Ureter (tissue), 1 donor: ENCODE results near the gene HMGCS2. TPM values are rescaled to one million over a fixed set of nuclear protein-coding genes. Genes with fewer than 3 reads are reported as not detected.

ENCODE experiments used
- DNase-seq: peaks from one replicate; pipeline ENCODE4 v3.0.0-alpha.2; 2020; ENCODE audit warnings: low spot score
- total RNA-seq: library from RNA; stranded (reverse); gene quantifications from one replicate; pipeline ENCODE4 v1.2.4, GENCODE V29; 2023
- donor health status: DM: yes; HTN: yes; CAD: no.

HMGCS2 gene
- total RNA-seq, 1 donor from 2014 or later: 305 TPM

DNA sequence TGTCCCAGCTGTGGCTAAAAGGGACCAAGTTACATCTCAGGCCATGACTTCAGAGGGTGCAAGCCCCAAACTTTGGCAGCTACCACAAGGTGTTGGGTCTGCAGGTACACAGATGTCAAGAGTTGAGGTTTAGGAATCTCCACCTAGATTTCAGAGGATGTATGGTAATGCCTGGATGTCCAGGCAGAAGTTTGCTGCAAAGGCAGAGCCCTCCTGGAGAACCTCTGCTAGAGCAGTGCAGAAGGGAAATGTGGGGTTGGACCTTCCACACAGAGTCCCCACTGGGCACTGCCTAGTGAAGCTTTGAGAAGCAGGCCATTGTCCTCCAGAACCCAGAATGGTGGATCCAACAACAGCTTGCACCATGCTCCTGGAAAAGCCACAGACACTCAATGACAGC, 67.0 kb downstream of the HMGCS2 start:
- no peak for DNase-seq

DNA sequence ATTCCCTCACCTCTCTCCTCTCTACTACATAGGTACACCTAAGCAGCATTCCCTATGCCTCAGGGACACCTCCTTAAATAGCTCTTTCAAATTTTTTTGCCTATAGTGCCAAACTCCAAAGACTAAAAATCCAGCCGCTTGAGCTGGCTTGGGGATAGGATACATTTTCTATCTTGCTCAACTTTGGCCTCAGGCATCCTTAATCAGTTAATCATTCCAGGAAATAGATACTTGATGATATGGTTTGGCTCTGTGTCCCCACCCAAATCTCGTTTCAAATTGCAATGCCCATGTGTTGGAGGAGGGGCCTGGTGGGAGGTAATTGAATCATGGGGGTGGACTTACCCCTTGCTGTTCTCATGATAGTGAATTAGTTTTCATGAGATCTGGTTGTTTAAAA, 68.4 kb downstream of the HMGCS2 start:
- no peak for DNase-seq

Other genes with a start within 250 kb of the HMGCS2 start
- gene ZNF697, start 120.6 kb downstream of the HMGCS2 start, total RNA-seq: 4.6 TPM
- gene PHGDH, start 57.0 kb downstream of the HMGCS2 start, total RNA-seq: 195 TPM
- not detected for gene REG4, start 42.6 kb upstream of the HMGCS2 start, total RNA-seq
- not detected for gene ADAM30, start 127.6 kb upstream of the HMGCS2 start, total RNA-seq